ENCODE data around the gene AADACL4. TPM values are rescaled to one million over a fixed set of nuclear protein-coding genes. Genes with fewer than 3 reads are reported as not detected.

Gene AADACL4
- total RNA-seq, 1 donor = 0.43 TPM

DNA sequence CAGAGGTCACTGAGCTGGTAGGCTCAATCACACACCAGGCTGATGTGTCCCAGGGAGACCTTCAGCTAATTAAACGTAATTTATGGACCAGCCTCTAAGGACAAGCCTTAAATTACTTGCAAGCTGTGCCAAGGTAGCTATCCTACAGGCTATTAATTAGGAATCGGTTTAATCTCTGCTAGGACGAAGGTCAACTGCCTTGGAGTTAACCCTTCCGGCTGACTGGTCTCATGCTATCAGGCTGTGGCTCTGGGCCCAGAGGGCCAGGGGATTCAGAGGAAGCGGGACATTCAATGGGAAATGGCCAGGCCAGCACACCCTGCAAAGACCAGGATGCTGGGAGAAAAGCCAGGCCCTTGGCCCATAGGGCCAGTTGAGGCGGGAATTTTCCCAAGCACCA is 44.9 kb upstream of the AADACL4 start:
- TF ChIP-seq CTCF (IDR thresholded peaks at IDR 0.05; ENCODE audit: insufficient read depth, low read depth, low read length) = no peak
- no peak for DNase-seq (ENCODE audit: low read depth)
- no peak overlapping the region for H3K4me3 ChIP-seq (ENCODE audit: low read depth, low read length)

GRCh38 chr1:12599657-12600056 is 44.2 kb upstream of the AADACL4 start:
- no peak for TF ChIP-seq CTCF (IDR thresholded peaks at IDR 0.05; ENCODE audit: insufficient read depth, low read depth, low read length)
- H3K4me3 ChIP-seq (ENCODE audit: low read depth, low read length) = no peak overlapping the region
- DNase-seq (ENCODE audit: low read depth) = no peak

- no peak overlapping the region for H3K4me3 ChIP-seq (ENCODE audit: low read depth, low read length)
- DNase-seq (ENCODE audit: low read depth) = no peak
- no peak for TF ChIP-seq CTCF (IDR thresholded peaks at IDR 0.05; ENCODE audit: insufficient read depth, low read depth, low read length)
Measured at GRCh38 chr1:12600335-12600734, 43.5 kb upstream of the AADACL4 start.

- TF ChIP-seq CTCF (IDR thresholded peaks at IDR 0.05; ENCODE audit: insufficient read depth, low read depth, low read length) = peak; percentile 40
- no peak overlapping the region for H3K4me3 ChIP-seq (ENCODE audit: low read depth, low read length)
- no peak for DNase-seq (ENCODE audit: low read depth)
Measured at GRCh38 chr1:12600880-12601633, 42.8 kb upstream of the AADACL4 start.

DNA sequence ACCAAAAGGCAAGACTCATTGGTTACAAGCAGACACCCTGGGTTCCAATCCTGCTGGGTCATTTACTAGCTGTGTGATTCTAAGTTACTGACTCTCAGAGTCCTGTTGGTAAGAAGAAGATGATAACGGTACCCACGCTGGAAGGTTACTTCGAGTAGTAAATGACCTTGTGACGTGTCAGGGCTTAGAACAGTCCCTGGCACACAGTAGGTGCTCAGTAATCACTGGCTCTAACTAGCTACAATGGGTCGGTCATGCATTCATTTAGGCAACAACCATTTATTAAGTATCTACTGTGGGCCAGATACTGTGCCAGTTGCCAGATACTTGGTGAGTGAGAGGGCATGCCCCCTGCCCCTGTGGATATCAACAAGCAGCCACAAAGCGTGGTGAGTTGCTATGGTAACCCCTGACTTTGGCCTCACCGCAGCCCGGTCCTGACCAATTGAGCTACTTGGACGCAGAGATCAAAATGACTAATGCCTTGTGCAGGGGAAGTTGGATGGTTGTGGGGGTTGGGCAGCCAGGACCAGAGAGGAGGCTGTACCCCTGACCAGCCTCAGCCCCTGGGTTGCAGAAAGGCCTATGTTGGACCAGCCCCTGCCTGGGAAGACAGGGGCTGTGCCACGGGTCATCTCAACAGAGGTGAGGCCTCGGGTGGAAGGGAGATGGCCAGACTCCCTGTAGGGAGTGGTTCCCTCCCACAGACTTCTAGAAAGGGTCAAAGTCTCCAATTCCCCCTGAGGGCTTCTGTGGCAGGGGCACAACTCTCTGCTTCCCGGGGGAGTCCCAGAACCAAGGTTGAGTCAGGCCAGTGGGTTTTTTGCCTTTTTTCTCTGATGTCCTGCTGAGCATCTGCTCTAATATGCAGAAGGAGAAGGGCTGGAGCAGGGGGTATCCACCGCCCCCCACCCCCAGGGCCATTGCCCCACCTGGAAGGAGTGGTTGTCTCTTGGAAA is 41.9 kb upstream of the AADACL4 start:
- DNase-seq (ENCODE audit: low read depth) = peak; percentile 96
- H3K4me3 ChIP-seq (ENCODE audit: low read depth, low read length) = no peak overlapping the region
- no peak for TF ChIP-seq CTCF (IDR thresholded peaks at IDR 0.05; ENCODE audit: insufficient read depth, low read depth, low read length)

- DNase-seq (ENCODE audit: low read depth) = no peak
- H3K4me3 ChIP-seq (ENCODE audit: low read depth, low read length) = no peak overlapping the region
- no peak for TF ChIP-seq CTCF (IDR thresholded peaks at IDR 0.05; ENCODE audit: insufficient read depth, low read depth, low read length)
Measured at GRCh38 chr1:12602659-12603024, 41.2 kb upstream of the AADACL4 start.
